ENCODE measurements around the gene PAH. TPM values are rescaled to one million over a fixed set of nuclear protein-coding genes. Genes with fewer than 3 reads are reported as not detected.
"Not testable (repeated sequence)": the region's sequence is repeated elsewhere in the genome, so short reads cannot be mapped to it uniquely, and the experiment has no call there.

Gene PAH
- total RNA-seq, 1 experiment from 2014 or later = not detected

- no peak for DNase-seq (ENCODE audit: low read depth)
Observed at GRCh38 chr12:102891756-102892155, 25.3 kb downstream of the PAH start.

- DNase-seq (ENCODE audit: low read depth) = no peak
Observed at GRCh38 chr12:102888511-102888910, 28.5 kb downstream of the PAH start.

- DNase-seq (ENCODE audit: low read depth) = no peak
Observed at GRCh38 chr12:102885043-102885932, 31.8 kb downstream of the PAH start.

GRCh38 chr12:102883204-102883799 is 33.7 kb downstream of the PAH start:
- peak; percentile 30 for DNase-seq (ENCODE audit: low read depth)

DNA sequence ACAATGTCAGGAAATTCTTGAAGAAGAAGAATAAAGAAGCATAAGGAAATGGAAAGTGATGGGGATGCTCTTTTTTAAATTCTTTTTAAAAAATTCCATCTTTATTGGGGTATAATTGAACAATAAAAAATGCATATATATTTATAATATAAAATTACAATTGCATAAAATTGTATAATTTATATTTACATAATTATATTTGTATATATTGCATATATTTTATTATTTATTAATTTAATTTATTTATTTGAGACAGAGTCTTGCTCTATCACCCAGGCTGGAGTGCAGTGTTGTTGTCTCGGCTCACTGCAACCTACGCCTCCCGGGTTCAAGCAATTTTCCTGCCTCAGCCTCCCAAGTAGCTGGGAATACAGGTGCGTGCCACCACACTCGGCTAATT is 36.3 kb downstream of the PAH start:
- DNase-seq (ENCODE audit: low read depth) = no peak

- peak; percentile 78 for DNase-seq (ENCODE audit: low read depth)
Observed at GRCh38 chr12:102879144-102879763, 37.8 kb downstream of the PAH start.

DNA sequence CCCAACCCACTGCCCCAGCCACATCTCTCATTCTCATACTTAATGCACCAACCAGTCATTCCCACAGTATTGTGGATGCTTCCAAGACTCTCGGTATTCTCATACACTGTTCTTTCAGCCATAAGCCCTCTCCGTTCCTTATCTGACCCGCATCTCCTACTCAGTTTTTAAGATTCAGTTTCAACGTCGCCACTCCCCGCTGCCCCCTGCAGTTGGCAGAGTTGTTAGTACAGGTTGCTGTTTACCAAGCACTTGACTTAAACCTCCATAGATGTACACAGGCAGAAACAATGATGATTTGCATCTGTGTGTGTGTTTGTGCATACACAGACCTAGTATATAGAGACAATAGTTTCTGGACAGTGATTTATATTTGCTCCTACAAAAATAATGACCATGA is 40.2 kb downstream of the PAH start:
- DNase-seq (ENCODE audit: low read depth) = no peak

DNA sequence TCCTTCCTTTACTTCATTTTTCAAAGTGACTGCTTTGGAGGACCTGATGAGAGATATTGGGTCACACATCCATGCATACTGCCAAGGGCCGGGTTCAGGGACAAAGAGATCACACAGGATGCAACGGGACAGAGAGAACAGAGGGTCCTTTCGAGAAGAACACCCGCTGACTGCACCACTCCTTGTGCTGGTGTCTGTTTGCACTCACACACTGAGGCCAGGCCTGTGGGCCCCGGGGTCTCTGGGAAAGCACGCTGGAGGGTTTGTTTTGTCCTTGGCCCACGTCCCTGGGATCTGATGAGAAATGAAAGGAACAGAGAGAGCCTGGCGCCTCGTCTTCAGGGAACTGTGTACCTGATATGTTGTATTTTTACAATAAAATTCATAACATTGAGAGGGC is 42.2 kb downstream of the PAH start:
- no peak for DNase-seq (ENCODE audit: low read depth)

DNA sequence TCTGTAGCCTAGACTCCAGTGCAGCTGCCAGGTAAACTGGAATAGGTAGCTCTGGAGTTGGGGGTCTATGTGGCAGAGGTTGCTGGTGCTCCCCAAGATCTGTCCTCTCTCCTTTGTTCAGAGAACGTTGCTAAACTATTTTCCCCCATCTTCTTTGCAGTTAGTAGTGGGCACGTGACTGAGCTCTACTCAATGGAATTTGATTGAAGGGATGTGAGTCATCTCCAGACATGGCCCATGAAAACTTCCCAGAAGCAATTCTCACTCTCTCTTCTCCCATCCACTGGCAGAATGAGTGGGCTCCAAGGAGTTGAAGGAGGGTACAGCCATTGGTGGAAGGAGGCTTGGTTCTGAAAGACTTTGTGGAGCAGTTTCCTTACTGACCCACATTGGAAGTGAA is 44.0 kb downstream of the PAH start:
- peak; percentile 22 for DNase-seq (ENCODE audit: low read depth)

DNA sequence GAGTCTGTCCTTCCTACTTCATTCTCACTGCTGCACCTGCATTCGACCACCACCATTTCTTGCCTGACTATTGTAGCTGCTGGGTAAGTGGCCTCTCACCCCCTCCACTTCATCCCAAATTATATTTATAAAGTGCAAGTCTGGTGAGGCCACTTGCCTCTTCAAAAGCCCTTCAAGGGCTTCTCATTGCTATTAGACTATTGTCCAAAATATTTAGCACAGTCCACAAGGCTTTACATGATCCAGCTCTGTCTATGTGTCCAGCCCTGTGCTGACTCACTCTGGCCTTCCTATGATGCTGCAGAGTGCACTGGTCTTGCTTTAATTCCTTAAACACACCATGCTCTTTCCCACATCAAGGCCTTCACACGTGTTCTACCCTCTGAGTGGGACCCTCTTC is 46.0 kb downstream of the PAH start:
- DNase-seq (ENCODE audit: low read depth) = no peak

DNA sequence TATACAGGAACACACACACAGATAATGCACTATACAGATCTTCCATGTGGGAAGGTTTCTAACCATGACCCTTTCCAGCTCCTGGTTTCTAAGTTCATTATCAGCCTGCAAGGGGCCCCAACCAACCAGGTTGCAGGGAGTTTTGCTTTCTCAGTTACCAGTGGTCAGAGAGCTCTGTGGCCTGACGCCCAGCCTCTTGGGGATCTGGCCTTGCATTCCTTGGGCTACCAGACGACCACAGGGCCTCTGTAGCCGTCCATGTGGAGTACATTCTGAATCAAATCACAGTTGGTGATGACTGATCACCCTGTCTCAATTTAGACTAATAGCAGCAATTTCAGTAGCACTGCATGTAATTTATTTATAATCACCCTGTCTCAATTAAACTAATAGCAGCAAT is 47.5 kb downstream of the PAH start:
- DNase-seq (ENCODE audit: low read depth) = no peak

- DNase-seq (ENCODE audit: low read depth) = no peak
Observed at GRCh38 chr12:102865821-102866615, 51.0 kb downstream of the PAH start.

- no peak for DNase-seq (ENCODE audit: low read depth)
Observed at GRCh38 chr12:102862486-102862885, 54.6 kb downstream of the PAH start.

DNA sequence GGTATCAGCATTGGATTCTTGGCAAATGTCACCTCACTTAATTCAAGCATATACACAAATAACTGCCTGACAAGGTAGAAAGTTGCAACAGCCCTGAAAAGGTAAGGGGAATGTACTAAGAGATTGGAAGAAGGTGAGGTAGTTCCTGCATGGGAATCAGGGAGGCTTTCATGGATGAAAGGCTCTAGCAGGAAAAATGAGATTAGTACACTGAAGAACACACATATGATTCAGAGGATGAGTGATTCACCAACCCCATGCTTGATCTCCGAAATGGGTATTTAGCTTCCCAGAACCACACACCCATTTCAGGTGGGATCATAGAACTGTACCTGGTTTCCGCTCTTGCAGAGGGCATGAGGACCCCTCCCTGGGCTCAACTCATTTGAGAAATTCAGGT is 65.8 kb downstream of the PAH start:
- DNase-seq (ENCODE audit: low read depth) = no peak

DNA sequence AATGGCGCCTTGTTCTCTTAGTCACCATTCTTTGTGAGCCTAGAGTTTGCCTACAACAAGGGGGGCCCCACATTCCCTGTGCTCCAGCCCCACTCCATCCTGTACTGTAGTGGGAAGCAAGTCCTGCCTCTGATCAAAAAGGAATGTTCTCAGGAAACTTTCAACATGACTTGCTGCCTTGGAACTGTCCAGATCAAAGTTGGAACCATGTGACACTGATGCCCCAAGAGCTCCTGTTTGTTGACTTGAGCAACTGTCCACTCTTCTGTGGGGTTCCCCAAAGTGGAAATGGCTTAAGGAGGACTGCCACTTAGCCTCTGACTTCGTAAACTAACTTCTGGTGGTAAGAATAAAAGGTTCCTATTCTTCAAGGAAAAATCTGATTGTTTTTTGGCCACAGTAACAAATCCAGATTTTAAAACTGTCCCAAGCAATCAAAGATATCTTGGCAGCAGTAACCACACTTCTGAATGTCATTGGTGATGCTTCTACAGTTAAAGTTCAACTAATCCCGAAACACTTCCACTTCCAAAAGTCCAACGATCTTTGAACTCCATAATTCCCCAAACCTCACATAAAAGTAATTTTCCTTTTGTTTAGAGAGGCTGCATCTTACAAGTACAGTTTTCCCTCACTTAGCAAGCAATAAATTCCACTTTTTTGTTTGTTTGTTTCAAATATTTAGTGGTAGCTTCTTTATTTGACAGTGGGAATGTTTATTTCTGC is 67.2 kb downstream of the PAH start:
- no peak for DNase-seq (ENCODE audit: low read depth)

DNA sequence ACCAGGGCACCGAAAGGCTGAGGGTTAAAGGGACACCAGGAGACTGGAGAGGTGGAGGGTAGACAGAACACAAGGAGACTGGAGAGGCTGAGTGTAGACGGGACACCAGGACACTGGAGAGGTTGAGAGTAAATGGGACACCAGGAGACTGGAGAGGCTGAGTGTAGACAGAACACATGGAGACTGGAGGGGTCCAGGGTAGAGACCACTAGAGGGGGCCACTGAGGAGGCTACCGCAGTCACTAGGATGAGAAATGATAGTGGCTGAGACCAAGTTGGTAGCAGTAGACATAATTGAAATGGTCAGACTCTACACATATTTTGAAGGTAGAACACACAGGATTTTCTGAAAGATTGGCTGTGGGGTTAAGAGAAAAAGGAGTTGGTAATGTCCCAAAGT is 68.2 kb downstream of the PAH start:
- no peak for DNase-seq (ENCODE audit: low read depth)

- peak; percentile 0 for DNase-seq (ENCODE audit: low read depth)
Observed at GRCh38 chr12:102847131-102847530, 69.9 kb downstream of the PAH start.

- DNase-seq (ENCODE audit: low read depth) = peak; percentile 5
Observed at GRCh38 chr12:102833687-102834441, 83.2 kb downstream of the PAH start.

- not testable (repeated sequence) for DNase-seq (ENCODE audit: low read depth)
Observed at GRCh38 chr12:102832826-102833225, 84.2 kb downstream of the PAH start.

GRCh38 chr12:102824218-102824835 is 92.7 kb downstream of the PAH start:
- DNase-seq (ENCODE audit: low read depth) = peak; percentile 23

All from M059J (cell line).